ENCODE measurements around the gene GUCY1A2.
"Not testable (repeated sequence)": the region's sequence is repeated elsewhere in the genome, so short reads cannot be mapped to it uniquely, and the experiment has no call there.

The GUCY1A2 gene

DNA sequence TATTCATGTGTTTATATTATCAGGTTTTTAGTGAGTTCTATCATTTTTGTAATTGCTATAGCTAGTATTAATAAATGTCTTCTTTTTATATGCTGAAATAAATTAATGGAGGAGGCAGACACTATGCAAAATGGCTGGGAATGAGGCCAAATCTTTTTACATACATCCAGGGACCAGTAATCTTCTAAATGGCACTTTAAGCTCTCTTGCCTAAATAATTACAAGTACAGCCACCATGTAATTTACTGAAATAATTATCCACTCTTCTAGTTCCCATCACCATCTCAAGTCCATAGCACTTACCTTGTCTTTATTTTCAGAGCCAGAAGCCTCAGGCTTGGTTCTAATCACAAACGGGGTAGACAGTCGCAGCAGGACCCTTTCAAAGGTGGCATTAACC is 79.1 kb downstream of the GUCY1A2 start:
- no peak for DNase-seq (ENCODE audit: low read depth in 2 of 2)

GRCh38 chr11:106937111-106937510 is 81.2 kb downstream of the GUCY1A2 start:
- no peak for DNase-seq (ENCODE audit: low read depth in 2 of 2)

DNA sequence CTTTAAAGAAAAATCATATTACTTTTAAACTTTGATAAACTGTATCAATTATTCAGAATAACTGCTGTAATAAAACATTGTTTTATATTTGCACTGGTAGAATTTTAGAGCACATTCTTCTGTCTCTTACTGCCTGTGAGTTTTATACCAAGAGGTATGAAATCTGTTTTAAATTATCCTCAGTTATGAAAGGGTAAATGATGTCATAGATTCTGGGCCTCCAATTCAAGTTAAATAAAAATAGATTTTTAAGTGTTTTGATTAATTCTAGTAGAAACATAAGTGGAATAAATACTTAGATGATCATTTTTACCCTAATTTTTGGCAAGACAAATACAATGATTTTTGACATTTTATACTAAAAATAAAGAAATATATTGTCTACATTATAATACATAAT is 93.0 kb downstream of the GUCY1A2 start:
- DNase-seq (ENCODE audit: low read depth in 2 of 2): no peak

GRCh38 chr11:106920899-106921509 is 97.3 kb downstream of the GUCY1A2 start:
- DNase-seq (ENCODE audit: low read depth in 2 of 2): no peak

DNA sequence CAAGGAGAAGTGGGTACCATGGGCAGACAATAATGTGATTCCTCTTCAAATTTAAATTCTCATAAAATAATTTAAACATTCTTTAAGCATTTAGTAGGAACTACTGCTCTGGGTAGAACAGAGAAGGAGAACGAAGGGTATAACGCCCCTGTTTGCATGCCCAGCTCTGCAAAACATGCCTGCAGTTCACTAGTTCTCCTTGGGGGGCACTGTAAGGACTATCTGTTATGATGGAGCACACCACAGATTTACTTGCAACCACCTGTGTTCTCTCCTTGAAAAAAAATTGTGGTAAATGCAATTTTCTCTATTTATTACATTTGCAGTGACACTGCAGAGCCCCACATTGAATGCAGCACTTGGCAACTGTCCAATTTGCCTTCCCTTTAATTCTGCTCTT is 100.3 kb downstream of the GUCY1A2 start:
- DNase-seq (ENCODE audit: low read depth in 2 of 2): no peak

GRCh38 chr11:106914409-106914808 is 103.9 kb downstream of the GUCY1A2 start:
- DNase-seq (ENCODE audit: low read depth in 2 of 2): no peak

GRCh38 chr11:106913141-106913540 is 105.1 kb downstream of the GUCY1A2 start:
- DNase-seq (ENCODE audit: low read depth in 2 of 2): no peak

GRCh38 chr11:106904826-106905225 is 113.5 kb downstream of the GUCY1A2 start:
- DNase-seq (ENCODE audit: low read depth in 2 of 2): no peak

GRCh38 chr11:106889718-106890117 is 128.6 kb downstream of the GUCY1A2 start:
- no peak for DNase-seq (ENCODE audit: low read depth in 2 of 2)

GRCh38 chr11:106888386-106888785 is 129.9 kb downstream of the GUCY1A2 start:
- no peak for DNase-seq (ENCODE audit: low read depth in 2 of 2)

DNA sequence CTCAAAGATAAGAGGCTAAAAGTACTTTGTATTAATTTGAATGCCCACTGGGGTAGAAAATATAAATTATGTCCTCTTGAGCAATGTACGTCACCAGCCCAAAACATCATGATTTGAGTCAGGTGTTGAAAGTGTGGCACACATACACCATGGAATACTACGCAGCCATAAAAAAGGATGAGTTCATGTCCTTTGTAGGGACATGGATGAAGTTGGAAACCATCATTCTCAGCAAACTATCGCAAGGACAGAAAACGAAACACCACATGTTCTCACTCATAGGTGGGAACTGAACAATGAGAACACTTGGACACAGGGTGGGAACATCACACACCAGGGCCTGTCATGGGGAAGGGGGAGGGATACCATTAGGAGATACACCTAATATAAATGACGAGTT is 134.6 kb downstream of the GUCY1A2 start:
- DNase-seq (ENCODE audit: low read depth in 2 of 2): not testable (repeated sequence)

DNA sequence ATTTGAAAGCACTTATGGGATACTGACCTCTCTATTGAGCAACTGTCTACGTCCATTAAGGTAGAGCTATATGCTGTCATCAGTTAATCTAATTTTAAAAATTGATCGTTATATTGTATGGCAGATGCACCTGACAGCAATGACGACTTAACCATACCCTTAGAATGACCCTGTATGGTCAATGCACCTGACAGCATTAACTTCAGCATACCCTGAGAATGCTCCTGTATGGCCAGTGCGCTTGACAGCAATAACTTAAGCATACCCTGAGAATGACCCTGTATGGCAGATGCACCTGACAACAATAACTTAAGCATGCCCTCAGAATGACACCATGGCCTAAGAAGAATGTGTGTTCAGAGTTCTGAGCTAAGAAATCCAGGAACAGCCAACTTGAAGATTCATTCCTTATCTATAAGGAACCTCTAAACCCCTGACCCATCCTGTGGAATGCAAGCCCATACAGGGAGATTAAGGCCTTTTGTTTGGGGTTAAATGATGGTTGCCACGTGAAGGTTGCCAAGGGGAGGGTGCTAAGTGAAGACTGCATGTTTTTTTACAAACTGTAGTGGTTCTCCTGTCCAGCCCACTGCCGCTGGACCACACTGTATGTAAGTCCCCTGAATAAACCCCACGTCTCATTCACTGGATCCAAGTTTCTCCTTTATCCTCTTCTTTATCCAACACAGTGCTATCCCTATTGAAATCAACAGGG is 138.3 kb downstream of the GUCY1A2 start:
- no peak for DNase-seq (ENCODE audit: low read depth in 2 of 2)

GRCh38 chr11:106879029-106879428 is 139.2 kb downstream of the GUCY1A2 start:
- DNase-seq (ENCODE audit: low read depth in 2 of 2): no peak

- DNase-seq (ENCODE audit: low read depth in 2 of 2): no peak
These were observed 143.3 kb downstream of the GUCY1A2 start for GRCh38 chr11:106875013-106875412.

DNA sequence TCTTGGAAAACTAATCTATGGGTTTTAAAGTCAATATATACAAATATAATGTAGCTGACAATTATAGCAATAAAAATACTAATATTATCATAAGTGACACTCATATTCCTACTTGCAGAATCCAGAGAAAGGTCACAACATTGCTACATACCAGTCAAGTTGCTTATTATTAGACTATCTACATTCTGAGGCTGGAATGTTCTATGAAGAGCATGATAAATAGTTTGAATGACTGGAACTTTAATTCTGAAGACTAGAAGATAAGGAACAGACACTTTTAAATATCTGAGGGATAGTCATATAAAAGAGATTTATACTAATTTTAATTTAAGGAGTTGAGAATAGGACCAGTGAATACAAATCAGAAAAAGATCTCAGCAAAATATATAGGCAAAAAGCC is 146.0 kb downstream of the GUCY1A2 start:
- DNase-seq (ENCODE audit: low read depth in 2 of 2): no peak

DNA sequence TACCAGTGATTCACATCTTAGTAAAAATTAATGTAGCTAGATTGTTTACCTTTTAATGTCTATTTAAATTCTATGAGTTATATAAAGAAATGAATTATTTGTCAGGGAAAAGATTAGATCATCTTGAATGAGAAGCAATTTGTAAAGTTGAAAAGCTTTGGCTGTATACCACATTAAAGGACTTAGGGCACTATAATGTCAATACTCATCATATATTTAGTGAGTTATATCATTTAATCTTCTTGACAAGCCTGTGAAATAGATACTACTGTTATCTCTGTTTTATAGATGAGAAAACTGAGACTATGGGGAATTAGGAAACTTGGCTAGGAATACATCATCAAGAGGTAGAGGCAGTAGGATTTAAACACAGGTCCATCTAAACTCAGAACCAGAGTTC is 160.1 kb downstream of the GUCY1A2 start:
- no peak for DNase-seq (ENCODE audit: low read depth in 2 of 2)

DNA sequence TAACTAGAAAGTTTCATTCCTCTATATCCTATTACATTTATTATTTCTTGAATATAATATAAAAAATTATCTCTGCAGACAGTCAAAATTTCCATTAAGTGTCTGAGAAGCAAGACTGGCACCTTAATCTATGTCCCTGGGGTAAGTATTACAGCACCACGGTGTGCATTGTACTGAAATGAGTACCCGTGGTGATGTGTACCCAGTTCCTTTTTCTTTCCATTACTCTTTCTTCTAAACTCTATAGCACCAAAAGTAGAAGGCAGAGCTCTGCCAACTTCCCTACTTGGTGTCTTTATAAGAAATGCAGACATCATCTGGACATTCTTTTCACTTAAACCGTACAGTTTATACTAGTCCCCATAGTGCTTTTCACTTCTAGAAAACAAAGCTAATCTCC is 161.7 kb downstream of the GUCY1A2 start:
- no peak for DNase-seq (ENCODE audit: low read depth in 2 of 2)

GRCh38 chr11:106854429-106854828 is 163.8 kb downstream of the GUCY1A2 start:
- no peak for DNase-seq (ENCODE audit: low read depth in 2 of 2)

DNA sequence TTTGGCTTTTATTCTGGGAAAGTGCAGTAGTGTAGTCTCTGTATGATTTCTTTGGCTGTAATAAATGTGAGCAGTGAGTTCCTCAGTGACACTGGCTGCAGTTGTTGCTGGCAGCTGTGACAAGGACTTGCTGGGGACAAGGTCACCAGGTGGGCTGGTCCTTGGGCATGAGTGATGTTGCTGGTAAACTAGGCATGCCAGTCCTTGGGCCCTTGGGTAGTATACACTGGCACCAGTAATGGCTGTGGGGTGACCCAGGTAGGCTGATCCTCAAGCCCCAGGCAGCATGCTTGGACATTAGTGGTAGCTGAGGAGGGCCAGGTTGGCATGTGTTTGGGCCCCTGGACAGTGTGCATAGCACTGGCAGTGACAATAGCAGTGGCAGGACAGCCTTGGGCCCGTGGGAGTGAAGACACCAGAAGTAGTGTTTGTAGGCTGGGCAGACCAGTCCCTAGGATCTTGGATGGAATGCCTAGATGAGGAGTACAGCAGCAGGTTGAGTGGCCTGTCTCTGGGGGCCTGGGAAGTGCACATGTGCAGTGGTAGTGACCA is 164.3 kb downstream of the GUCY1A2 start:
- no peak for DNase-seq (ENCODE audit: low read depth in 2 of 2)

DNA sequence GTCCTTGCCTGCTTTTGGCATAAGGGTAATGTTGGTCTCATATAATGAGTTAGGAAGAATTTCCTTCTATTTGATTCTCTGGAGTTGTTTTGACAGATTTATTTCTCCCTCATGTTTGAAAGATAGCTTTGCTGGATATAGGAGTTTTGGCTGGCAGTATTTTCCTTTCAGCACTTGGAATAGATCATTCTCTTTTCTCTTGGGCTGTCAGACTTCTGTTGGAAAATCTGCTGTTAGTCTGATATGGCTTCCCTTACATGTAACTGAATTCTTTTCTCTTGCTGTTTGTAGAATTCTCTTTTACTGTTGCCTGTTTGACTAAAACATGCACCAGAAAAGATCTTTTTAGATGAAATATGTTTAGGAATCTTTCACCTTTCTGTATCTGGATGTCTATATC is 165.5 kb downstream of the GUCY1A2 start:
- DNase-seq (ENCODE audit: low read depth in 2 of 2): no peak

GRCh38 chr11:106848526-106848925 is 169.8 kb downstream of the GUCY1A2 start:
- DNase-seq (ENCODE audit: low read depth in 2 of 2): no peak

GRCh38 chr11:106842134-106842533 is 176.1 kb downstream of the GUCY1A2 start:
- no peak for DNase-seq (ENCODE audit: low read depth in 2 of 2)

DNA sequence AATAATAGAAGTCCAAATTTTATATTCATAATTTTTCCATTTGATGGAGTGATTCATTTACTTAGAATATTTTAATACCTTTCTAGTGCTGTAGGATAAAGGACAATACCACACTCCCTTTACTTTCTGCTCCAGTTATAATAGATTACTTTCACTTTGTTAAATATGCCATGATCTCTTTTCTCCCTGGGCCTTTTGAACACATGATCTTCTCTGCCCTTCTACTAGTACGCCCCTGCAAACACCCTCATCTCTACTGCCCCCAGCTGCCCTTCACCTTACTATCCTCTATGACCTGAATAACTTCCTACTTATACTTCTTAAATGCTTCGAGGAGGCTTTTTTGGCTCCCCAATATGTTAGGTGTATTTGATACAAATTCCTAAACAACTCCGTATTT is 177.3 kb downstream of the GUCY1A2 start:
- DNase-seq (ENCODE audit: low read depth in 2 of 2): no peak
